Measurements from ENCODE around the gene MSH4. TPM values are rescaled to one million over a fixed set of nuclear protein-coding genes. Genes with fewer than 3 reads are reported as not detected.

MSH4 gene
- total and polyA plus RNA-seq, 11 donors, result 0.06 to 0.62 (median 0.26) TPM; not detected in 2

- no peak overlapping the region for H3K27ac ChIP-seq
Measured at GRCh38 chr1:75950176-75950575, 153.5 kb downstream of the MSH4 start.

GRCh38 chr1:75952016-75952415 lies 155.3 kb downstream of the MSH4 start:
- no peak overlapping the region for H3K27ac ChIP-seq
- WGBS, 4 donors, result 78 to 84% (median 80%) methylated on average over 1 of the region's 1 CpG
- DNase-seq (no peak), ATAC-seq (no peak)
- H3K4me1 ChIP-seq, result no peaks in the 10 kb centered on the region
- TF ChIP-seq POLR2A (IDR thresholded peaks at IDR 0.05) (no peak), CTCF (IDR thresholded peaks at IDR 0.05) (no peak)
- no peaks in the 10 kb centered on the region for H3K9me3 ChIP-seq
- H3K27me3 ChIP-seq, result no peaks in the 10 kb centered on the region
- H3K36me3 ChIP-seq, result no peaks in the 10 kb centered on the region
- H3K4me3 ChIP-seq, result no peak overlapping the region
- intact Hi-C loops (cut with DNase I), result no loop called here

More at GRCh38 chr1:75950176-75950575, 153.5 kb downstream of the MSH4 start:
- Histone ChIP-seq H3K36me3 (no peaks in the 10 kb centered on the region), H3K27me3 (no peaks in the 10 kb centered on the region), H3K9me3 (peaks cover 0 to 13% (median 0%) of the 10 kb centered on the region in 12 donors), H3K4me1 (no peaks in the 10 kb centered on the region), H3K4me3 (no peak overlapping the region)
- no peak for TF ChIP-seq CTCF (IDR thresholded peaks at IDR 0.05)
- TF ChIP-seq POLR2A (IDR thresholded peaks at IDR 0.05), result no peak
- ATAC-seq (no peak), DNase-seq (no peak)
- 80 to 89% (median 84%) methylated on average over 3 of the region's 3 CpGs for WGBS, 4 donors
- intact Hi-C loops (cut with DNase I), result no loop called here

- 81 to 89% (median 85%) methylated on average over 4 of the region's 4 CpGs for WGBS, 4 donors
- TF ChIP-seq POLR2A (IDR thresholded peaks at IDR 0.05) (no peak), CTCF (IDR thresholded peaks at IDR 0.05) (no peak)
- Histone ChIP-seq H3K27ac (no peak overlapping the region), H3K27me3 (no peaks in the 10 kb centered on the region), H3K4me1 (no peaks in the 10 kb centered on the region), H3K9me3 (no peaks in the 10 kb centered on the region), H3K36me3 (no peaks in the 10 kb centered on the region), H3K4me3 (no peak overlapping the region)
- DNase-seq (no peak), ATAC-seq (no peak)
- intact Hi-C loops (cut with DNase I), result no loop called here
Measured at GRCh38 chr1:75953461-75953860, 156.8 kb downstream of the MSH4 start.

GRCh38 chr1:75954586-75954985 lies 157.9 kb downstream of the MSH4 start:
- no peak for DNase-seq
- Histone ChIP-seq H3K36me3 (no peaks in the 10 kb centered on the region), H3K4me1 (no peaks in the 10 kb centered on the region), H3K4me3 (no peak overlapping the region), H3K9me3 (no peaks in the 10 kb centered on the region), H3K27me3 (no peaks in the 10 kb centered on the region), H3K27ac (no peak overlapping the region)
- no peak for ATAC-seq
- intact Hi-C loops (cut with DNase I), result no loop called here
- no peak for TF ChIP-seq POLR2A (IDR thresholded peaks at IDR 0.05)
- no peak for TF ChIP-seq CTCF (IDR thresholded peaks at IDR 0.05)

Other genes with a start within 250 kb of the MSH4 start
- gene SLC44A5, start 185.8 kb upstream of the MSH4 start, total RNA-seq, result 1 to 10 TPM in 5 of 9 donors, under 1 TPM in 3, not detected in 1; 0.31 to 7.5 (median 1.8) TPM
- 1 to 10 TPM in 1 of 2 donors, under 1 TPM in 1; 0.07 to 2.8 TPM for gene SLC44A5, start 185.8 kb upstream of the MSH4 start, polyA plus RNA-seq
- 100 to 1,000 TPM; 149 to 371 (median 253) TPM for gene ACADM, start 72.2 kb upstream of the MSH4 start, total RNA-seq
- gene ACADM, start 72.2 kb upstream of the MSH4 start, polyA plus RNA-seq, result 10 to 100 TPM; 45.4 to 85.5 TPM
- gene RABGGTB, start 10.6 kb upstream of the MSH4 start, total RNA-seq, result 10 to 100 TPM; 30.7 to 67.4 (median 55.1) TPM
- gene RABGGTB, start 10.6 kb upstream of the MSH4 start, polyA plus RNA-seq, result 10 to 100 TPM; 43.0 to 63.3 TPM
- gene ASB17, start 135.5 kb downstream of the MSH4 start, total RNA-seq, result not detected
- not detected for gene ASB17, start 135.5 kb downstream of the MSH4 start, polyA plus RNA-seq

All from heart left ventricle (tissue), 16 donors.